Non-pigmented ciliary epithelial cell (primary cell): ENCODE measurements around the gene ITGA2B.
"Not testable (repeated sequence)": the region's sequence is repeated elsewhere in the genome, so short reads cannot be mapped to it uniquely, and the experiment has no call there.

ENCODE experiments used
- DNase-seq: peaks from one replicate; pipeline ENCODE4 v3.0.0-alpha.2; 2010; ENCODE audit warnings: low read depth

ITGA2B gene

GRCh38 chr17:44389281-44389680, at the start of gene ITGA2B:
Gene ITGA2B, minus strand, starts transcription at chr17:44389649. Its CDS starts 176 bp downstream, at chr17:44389473.
- no peak for DNase-seq

GRCh38 chr17:44439168-44439567, 49.7 kb upstream of the ITGA2B start:
- no peak for DNase-seq

- no peak for DNase-seq
Measured at GRCh38 chr17:44438636-44439035, 49.2 kb upstream of the ITGA2B start.

- DNase-seq = no peak
Measured at GRCh38 chr17:44436336-44436735, 46.9 kb upstream of the ITGA2B start.

- DNase-seq = no peak
Measured at GRCh38 chr17:44432254-44433157, 43.1 kb upstream of the ITGA2B start.

- no peak for DNase-seq
Measured at GRCh38 chr17:44424828-44425461, 35.5 kb upstream of the ITGA2B start.

- DNase-seq = peak; percentile 50
Measured at GRCh38 chr17:44417553-44417952, 28.1 kb upstream of the ITGA2B start.

- DNase-seq = no peak
Measured at GRCh38 chr17:44416558-44417289, 27.3 kb upstream of the ITGA2B start.

- no peak for DNase-seq
Measured at GRCh38 chr17:44414394-44415155, 25.1 kb upstream of the ITGA2B start.

- no peak for DNase-seq
Measured at GRCh38 chr17:44409309-44410028, 20.0 kb upstream of the ITGA2B start.

GRCh38 chr17:44408786-44409185, 19.3 kb upstream of the ITGA2B start:
- DNase-seq = no peak

- no peak for DNase-seq
Measured at GRCh38 chr17:44402564-44403172, 13.2 kb upstream of the ITGA2B start.

- no peak for DNase-seq
Measured at GRCh38 chr17:44400226-44400847, 10.9 kb upstream of the ITGA2B start.

GRCh38 chr17:44398692-44399691, 9.5 kb upstream of the ITGA2B start:
- no peak for DNase-seq

GRCh38 chr17:44397479-44398440, 8.3 kb upstream of the ITGA2B start:
- DNase-seq = no peak

GRCh38 chr17:44396946-44397345, 7.5 kb upstream of the ITGA2B start:
- DNase-seq = no peak

- no peak for DNase-seq
Measured at GRCh38 chr17:44394833-44395232, 5.4 kb upstream of the ITGA2B start.

GRCh38 chr17:44394112-44394511, 4.7 kb upstream of the ITGA2B start:
- not testable (repeated sequence) for DNase-seq
